Stimulated activated naive B cell treated with anti-CD40 and anti-IgM and Interleukin-4, amounts not matched to agents 10 μg/mL and 1 μg/mL and 100 μg/mL, for 72 hours (primary cell): ENCODE measurements around the gene WNT7B.

Source experiments
- ATAC-seq, 2 donors: fragments of 150-1000 bp; cut with Tn5 transposase; replicated peaks; 2 replicates each; pipeline ENCODE4 v1.10.0; 2021; ENCODE audit warnings: moderate library complexity in 1 of 2
- DNase-seq: peaks from one replicate; pipeline ENCODE4 v3.0.0; 2021
- H3K27ac Mint-ChIP-seq: one replicate; pipeline ENCODE4 v1.8.0; 2022; ENCODE audit warnings: mild to moderate bottlenecking, mixed read lengths
- H3K27me3 Mint-ChIP-seq, 2 donors: one replicate each; pipeline ENCODE4 v1.8.0; 2022; ENCODE audit warnings: mixed read lengths in 2 of 2
- H3K36me3 Mint-ChIP-seq, 2 donors: one replicate each; pipeline ENCODE4 v1.8.0; 2022; ENCODE audit warnings: mixed read lengths in 2 of 2, mild to moderate bottlenecking in 1 of 2
- H3K4me1 Mint-ChIP-seq, 2 donors: one replicate each; pipeline ENCODE4 v1.8.0; 2022; ENCODE audit warnings: mixed read lengths in 2 of 2, mild to moderate bottlenecking in 1 of 2
- H3K4me3 Mint-ChIP-seq, 2 donors: one replicate each; pipeline ENCODE4 v1.8.0; 2022; ENCODE audit warnings: mild to moderate bottlenecking in 2 of 2, mixed read lengths in 2 of 2, moderate library complexity in 1 of 2
- H3K9me3 Mint-ChIP-seq, 2 donors: one replicate each; pipeline ENCODE4 v1.8.0; 2022; ENCODE audit warnings: mixed read lengths in 2 of 2, mild to moderate bottlenecking in 1 of 2

Gene WNT7B

DNA sequence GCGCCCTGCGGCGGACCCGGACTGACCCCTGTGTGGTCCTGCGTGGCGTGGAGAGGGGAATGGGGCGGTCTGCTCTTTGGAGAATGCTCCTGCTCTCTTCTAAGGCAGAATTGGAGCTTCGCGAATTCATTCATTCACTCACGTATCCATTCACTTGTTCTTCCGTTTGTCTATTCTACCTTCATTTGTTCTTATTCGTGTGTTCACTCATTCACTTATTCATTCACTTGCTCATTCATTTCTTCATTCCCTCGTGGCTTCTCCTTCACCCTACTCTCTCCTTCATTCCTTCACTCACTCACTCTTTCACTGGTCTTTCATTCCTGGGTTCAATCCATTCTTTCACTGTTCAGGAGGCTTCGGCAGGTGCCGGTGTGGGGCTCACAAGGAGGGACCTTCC lies 69.6 kb downstream of the WNT7B start:
- no peak overlapping the region for H3K27ac Mint-ChIP-seq
- H3K36me3 Mint-ChIP-seq = no peaks in the 10 kb centered on the region
- H3K9me3 Mint-ChIP-seq = no peaks in the 10 kb centered on the region
- peaks cover 52 to 69% of the 10 kb centered on the region in 2 donors for H3K27me3 Mint-ChIP-seq
- no peak for ATAC-seq
- DNase-seq = no peak
- no peak overlapping the region for H3K4me3 Mint-ChIP-seq
- peaks cover 4 to 6% of the 10 kb centered on the region in 2 donors for H3K4me1 Mint-ChIP-seq

DNA sequence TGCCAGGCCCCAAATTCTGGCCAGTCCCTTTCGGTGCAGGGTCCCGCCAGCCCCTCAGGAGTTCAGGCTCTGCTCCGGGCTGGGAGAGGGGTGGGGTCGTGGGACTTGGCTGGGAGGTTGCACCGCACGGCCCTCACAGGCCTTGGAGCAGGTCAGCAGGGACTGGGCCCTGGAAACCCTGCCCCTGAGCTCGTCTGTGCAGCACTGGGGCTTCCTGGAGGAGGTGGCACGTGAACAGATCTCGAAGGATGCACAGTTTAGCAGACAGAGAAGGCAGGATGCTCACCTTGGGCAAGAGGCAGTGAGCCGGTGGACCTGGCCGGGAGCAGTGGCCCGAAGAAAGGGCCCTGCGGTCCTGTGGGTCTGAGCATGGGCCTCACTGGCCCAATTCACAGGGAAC lies 70.0 kb downstream of the WNT7B start:
- no peak for DNase-seq
- Mint-ChIP-seq H3K4me3 (no peak overlapping the region), H3K4me1 (peaks cover 1% of the 10 kb centered on the region in 2 donors), H3K27me3 (peaks cover 48 to 67% of the 10 kb centered on the region in 2 donors), H3K9me3 (no peaks in the 10 kb centered on the region), H3K36me3 (no peaks in the 10 kb centered on the region), H3K27ac (no peak overlapping the region)
- ATAC-seq = no peak

DNA sequence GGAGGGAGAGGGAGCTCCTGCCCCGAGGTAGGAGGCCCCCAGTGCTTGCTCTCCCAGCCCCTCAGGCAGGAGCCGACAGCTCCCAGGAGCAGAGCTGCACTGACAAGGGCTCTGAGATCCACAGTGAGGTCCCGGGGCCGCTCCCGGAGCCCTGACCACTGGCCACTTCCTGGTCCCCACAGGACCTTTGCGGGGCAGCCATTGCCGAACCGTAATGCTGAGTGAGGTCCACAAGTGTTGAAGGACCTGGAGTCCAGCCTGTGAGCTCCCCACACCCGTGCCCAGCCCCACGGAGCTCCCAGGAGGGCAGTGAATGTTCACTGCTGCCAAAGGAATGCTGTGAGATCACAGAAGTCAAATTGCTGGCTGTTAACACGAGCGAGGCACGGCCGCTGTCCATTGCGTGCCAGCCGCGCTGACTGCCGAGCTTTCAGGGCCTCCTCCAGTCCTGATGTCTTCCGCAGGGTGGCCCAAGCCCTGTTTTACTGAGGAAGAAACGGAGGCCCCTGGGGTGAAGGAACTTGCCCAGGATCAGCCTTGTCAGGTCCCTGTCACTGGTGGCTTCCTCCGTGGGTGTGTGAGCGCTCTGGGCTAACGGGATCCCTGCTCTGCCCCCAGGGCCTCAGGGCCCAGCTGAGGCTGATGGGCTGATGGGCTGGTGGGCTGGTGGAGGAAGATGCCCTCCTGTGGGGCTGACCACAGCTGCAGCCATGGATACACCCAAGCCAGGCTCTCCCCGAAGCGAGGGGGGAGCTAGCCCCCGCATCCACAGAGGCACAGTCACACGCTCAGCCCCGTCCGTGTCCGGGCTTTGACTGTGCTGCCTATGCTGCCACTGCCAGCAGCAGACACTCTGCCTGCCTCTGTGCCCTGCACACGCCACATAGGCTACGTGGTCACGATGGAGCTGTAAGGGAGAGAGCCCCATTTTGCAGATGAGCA lies 70.8 kb downstream of the WNT7B start:
- Mint-ChIP-seq H3K9me3 (no peaks in the 10 kb centered on the region), H3K27ac (no peak overlapping the region), H3K4me3 (no peak overlapping the region), H3K4me1 (no peaks in the 10 kb centered on the region), H3K27me3 (peaks cover 45 to 60% of the 10 kb centered on the region in 2 donors), H3K36me3 (no peaks in the 10 kb centered on the region)
- no peak for DNase-seq
- ATAC-seq = no peak

DNA sequence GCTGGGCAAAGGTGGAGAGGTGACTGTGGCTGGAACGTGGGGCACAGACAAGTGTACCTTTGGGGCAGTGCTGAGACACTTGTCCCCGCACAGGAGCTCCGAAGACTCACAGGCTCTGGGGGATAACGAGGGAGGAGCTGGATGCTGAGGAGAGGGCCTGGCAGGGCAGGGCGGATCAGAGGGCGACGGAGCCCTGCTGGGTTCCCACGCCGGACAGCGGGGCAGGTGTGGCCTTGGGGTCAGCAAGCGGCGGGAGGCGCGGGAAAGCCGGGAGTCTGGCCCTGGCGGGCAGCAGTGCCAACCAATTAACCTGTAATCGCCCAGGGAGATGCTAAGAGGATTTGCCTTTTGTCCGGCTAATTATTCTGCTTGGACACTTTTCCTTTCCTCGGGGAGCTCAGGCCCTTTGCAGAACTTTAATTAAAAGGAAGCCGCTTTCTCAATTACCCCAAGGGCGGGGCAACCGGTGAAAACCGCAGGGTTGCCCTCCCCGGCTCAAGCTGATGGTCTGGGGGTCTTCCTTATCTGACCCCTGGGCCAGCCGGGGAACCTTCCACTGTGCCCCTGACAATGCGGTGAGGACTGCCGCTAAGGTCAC lies 71.5 kb downstream of the WNT7B start:
- H3K9me3 Mint-ChIP-seq = no peaks in the 10 kb centered on the region
- peaks cover 40 to 58% of the 10 kb centered on the region in 2 donors for H3K27me3 Mint-ChIP-seq
- H3K36me3 Mint-ChIP-seq = no peaks in the 10 kb centered on the region
- no peak for DNase-seq
- H3K4me1 Mint-ChIP-seq = no peaks in the 10 kb centered on the region
- no peak overlapping the region for H3K27ac Mint-ChIP-seq
- ATAC-seq = no peak
- H3K4me3 Mint-ChIP-seq = no peak overlapping the region

DNA sequence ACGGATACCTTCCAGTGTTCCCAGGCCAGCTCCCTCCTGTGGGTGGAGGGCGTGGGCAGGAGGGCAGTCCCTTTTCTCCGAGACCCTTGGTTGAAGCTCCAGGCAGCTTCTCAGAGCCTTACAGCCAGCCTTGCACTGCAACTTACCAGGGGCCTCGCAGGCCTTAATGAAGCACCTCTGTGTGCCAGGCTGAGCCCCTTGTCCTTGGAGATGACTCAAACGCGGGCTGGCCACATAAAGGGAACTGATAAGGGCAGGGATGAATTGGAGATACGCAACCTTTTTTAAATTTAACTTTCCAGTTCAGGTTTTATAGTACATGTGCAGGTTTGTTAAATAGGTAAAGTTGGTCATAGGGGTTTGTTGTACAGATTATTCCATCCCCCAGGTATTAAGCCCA lies 72.7 kb downstream of the WNT7B start:
- Mint-ChIP-seq H3K4me3 (no peak overlapping the region), H3K27me3 (peaks cover 42 to 62% of the 10 kb centered on the region in 2 donors), H3K36me3 (no peaks in the 10 kb centered on the region), H3K9me3 (no peaks in the 10 kb centered on the region), H3K4me1 (no peaks in the 10 kb centered on the region), H3K27ac (no peak overlapping the region)
- ATAC-seq (no peak), DNase-seq (no peak)

DNA sequence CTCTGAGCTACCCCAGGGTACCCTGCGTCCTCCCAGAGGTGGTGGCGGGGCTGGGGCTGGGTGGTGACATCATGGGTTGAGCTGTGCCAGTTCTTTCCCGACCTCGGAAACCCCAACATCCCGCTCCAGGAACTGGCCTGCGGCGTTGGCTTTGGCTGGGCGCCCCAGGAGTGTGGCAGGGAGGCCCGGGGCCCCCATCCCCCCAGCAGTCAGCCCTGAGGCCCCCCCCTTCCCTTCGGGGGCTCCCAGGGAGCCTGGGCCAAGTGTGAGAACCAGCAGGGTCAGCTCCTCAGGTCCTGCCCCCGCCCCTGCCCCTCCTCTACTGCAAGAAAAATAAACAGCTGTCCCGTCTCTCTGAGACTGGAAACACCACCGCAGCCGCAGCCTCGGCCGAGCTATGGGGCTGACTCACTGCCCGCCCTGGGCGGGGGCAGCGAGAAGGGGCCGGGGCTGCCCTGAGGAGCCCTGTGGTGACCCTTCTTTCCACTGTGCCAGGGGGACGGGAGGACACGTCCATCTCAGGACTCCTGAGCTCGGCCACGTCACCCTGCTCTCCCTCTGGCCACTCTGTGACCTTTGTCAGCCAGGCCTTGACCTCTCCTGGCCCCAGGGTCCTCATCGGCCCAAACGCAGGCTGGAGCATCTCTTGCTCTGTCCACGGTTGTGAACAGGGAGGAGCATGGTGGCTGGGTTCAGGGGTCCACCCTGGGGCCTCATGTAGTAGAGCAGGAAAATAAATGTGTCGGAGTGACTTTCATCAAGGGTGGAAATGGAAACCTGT lies 73.4 kb downstream of the WNT7B start:
- DNase-seq (no peak), ATAC-seq (no peak)
- H3K9me3 Mint-ChIP-seq = no peaks in the 10 kb centered on the region
- H3K36me3 Mint-ChIP-seq = no peaks in the 10 kb centered on the region
- H3K4me1 Mint-ChIP-seq = no peaks in the 10 kb centered on the region
- H3K4me3 Mint-ChIP-seq = no peak overlapping the region
- H3K27me3 Mint-ChIP-seq = peaks cover 42 to 69% of the 10 kb centered on the region in 2 donors
- no peak overlapping the region for H3K27ac Mint-ChIP-seq

DNA sequence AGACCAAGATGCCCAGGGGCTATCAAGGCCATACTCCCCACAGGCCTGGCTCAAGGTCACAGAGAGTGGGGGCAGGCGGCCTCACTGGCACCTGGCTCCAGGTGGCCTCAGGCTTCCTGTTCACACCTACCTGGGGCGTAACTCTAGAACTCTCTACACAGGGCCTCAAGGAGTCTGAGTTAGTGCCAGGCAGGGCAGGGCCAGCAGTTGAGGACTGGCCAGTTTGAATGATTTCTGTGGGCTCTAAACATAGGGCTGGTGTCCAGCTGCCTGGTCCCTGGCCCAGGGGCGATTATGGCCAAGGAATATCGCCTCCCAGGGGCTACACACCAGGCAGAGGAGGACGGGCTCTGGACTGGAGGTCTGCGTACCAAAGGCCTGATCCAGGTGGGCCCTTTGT lies 79.2 kb downstream of the WNT7B start:
- Mint-ChIP-seq H3K27ac (no peak overlapping the region), H3K36me3 (no peaks in the 10 kb centered on the region), H3K4me3 (no peak overlapping the region), H3K9me3 (no peaks in the 10 kb centered on the region), H3K27me3 (peaks cover 10 to 56% of the 10 kb centered on the region in 2 donors), H3K4me1 (no peaks in the 10 kb centered on the region)
- DNase-seq = no peak
- ATAC-seq = no peak

DNA sequence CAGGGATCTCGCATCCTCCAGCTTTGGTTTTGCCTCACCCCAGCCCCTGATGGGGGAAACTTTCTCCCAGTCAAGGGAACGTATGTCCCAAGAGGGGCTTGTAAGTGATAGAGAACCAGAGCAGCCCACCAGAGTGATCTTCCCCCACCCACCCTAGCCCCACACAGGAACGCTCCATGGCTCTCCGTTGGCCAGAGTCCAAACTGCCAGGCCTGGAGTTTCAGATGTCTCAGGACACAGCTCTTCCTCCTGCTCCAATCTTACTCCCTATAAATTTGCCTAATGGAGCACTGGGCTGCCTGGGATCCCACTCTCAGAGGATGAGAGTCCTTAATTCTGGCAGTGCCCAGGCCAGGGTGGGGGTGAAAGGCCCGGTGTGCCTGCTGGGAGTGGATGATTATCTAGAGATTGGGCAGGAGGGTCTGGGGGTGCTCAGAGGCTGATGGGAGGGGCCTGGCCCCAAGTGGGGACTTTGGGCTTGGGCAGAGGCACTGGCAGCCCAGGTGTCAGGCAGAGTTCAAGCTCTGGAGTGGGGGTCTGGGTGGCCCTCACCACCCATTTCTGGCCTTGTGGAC lies 79.9 kb downstream of the WNT7B start:
- Mint-ChIP-seq H3K27me3 (peaks cover 9 to 53% of the 10 kb centered on the region in 2 donors), H3K9me3 (no peaks in the 10 kb centered on the region), H3K36me3 (no peaks in the 10 kb centered on the region), H3K4me1 (no peaks in the 10 kb centered on the region), H3K27ac (no peak overlapping the region), H3K4me3 (no peak overlapping the region)
- DNase-seq (no peak), ATAC-seq (no peak)

DNA sequence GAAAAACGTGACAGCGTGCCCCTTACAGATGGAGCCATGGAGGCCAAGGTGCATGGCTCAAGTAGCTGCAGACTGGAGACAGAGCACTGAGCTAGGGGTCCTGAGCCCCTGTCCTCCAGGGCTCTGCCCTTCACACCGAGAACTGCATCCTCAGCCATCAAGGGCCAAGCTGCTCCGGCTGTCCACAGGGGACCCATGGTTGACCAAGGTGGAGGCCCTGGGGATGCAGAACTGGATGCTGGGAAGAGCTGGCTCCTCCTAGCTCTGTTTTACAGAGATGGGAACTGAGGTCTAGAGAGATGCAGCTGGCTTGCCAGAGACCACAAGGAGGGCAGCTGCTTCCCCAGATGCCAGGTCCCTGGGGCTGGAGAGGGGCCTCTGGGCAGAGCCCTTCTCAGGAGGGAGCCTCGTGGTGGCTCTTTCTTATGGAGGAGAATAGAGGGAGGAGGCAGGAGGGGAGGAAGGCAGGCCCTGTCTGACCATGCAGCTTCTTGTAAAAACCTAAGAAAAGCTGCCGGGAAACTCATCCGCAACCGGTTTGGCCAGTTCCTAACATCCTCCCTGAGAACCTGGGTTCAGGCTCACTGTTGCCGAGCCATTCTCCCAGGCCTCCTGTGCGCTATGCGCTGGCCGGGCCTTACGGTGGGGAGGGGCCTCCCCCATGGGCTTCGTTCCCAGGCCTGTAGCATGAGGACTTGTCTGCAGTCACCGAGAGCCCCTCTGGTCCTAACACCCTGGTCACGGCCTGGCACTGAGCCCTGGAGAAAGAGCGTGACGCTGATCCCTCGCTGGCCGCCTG lies 80.6 kb downstream of the WNT7B start:
- DNase-seq = no peak
- no peak overlapping the region for H3K4me3 Mint-ChIP-seq

DNA sequence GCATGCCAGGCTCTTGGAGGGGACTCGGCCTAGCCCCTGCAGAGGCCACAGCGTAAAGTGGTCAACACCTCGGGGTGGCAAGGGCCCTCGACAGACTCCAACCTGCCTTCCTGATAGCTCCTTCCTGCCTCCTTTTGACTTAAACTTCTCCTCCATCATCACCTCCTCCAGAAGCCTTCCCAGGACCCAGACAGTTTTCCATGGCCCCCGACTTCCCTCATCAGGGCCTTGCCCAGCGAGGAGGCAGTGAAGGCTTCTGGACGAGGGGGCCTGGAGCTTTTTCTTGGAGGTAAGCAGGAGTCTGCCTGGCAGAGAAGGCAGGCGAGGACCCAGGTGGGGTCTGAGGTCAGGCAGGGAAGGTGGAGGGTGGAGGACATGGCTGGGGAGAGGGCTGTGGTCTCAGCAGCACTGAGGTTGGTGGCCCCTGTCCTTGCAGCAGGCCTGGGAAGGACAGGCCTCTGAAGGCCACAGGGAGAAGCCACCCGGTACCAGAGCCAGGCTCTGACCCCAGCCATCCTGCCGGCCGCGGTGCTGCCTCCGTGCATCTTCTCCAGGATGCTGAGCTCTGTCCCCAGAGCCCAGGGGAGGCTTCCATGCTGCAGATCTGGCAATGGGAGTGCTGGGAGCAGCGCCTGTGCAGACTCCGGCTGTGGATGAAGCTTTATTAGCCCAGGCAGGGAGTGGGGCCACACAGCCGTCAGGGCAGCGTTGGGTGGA lies 81.4 kb downstream of the WNT7B start:
- ATAC-seq (no peak), DNase-seq (no peak)
- Mint-ChIP-seq H3K4me1 (no peaks in the 10 kb centered on the region), H3K27ac (no peak overlapping the region), H3K27me3 (peaks cover 16 to 61% of the 10 kb centered on the region in 2 donors), H3K36me3 (no peaks in the 10 kb centered on the region), H3K9me3 (no peaks in the 10 kb centered on the region), H3K4me3 (no peak overlapping the region)

More for the DNA sequence above, 80.6 kb downstream of the WNT7B start:
- Mint-ChIP-seq H3K27me3 (peaks cover 16 to 60% of the 10 kb centered on the region in 2 donors), H3K27ac (no peak overlapping the region), H3K36me3 (no peaks in the 10 kb centered on the region), H3K4me1 (no peaks in the 10 kb centered on the region), H3K9me3 (no peaks in the 10 kb centered on the region)
- no peak for ATAC-seq

DNA sequence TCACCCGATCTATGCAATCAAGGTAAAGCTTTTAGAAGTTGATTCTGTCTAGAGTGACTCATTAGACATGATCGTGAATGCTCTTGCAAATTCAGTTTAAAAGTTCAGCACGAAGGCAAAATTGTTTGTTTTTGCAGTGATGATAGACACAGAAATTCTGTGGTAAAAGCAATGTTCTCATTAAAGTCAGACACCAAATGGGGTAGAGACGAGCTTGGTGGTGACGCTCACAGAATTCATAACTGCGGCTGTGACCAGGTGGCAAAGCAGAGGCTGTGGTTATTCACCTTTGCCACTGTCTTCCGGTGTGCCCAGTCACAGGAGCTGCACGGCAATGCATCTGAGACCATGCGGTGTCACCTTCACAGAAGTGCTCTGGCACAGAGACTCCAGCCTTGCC lies 83.4 kb downstream of the WNT7B start:
- no peaks in the 10 kb centered on the region for H3K36me3 Mint-ChIP-seq
- H3K4me1 Mint-ChIP-seq = no peaks in the 10 kb centered on the region
- H3K9me3 Mint-ChIP-seq = no peaks in the 10 kb centered on the region
- H3K27ac Mint-ChIP-seq = no peak overlapping the region
- peaks cover 12 to 59% of the 10 kb centered on the region in 2 donors for H3K27me3 Mint-ChIP-seq
- no peak overlapping the region for H3K4me3 Mint-ChIP-seq
- DNase-seq (no peak), ATAC-seq (no peak)

DNA sequence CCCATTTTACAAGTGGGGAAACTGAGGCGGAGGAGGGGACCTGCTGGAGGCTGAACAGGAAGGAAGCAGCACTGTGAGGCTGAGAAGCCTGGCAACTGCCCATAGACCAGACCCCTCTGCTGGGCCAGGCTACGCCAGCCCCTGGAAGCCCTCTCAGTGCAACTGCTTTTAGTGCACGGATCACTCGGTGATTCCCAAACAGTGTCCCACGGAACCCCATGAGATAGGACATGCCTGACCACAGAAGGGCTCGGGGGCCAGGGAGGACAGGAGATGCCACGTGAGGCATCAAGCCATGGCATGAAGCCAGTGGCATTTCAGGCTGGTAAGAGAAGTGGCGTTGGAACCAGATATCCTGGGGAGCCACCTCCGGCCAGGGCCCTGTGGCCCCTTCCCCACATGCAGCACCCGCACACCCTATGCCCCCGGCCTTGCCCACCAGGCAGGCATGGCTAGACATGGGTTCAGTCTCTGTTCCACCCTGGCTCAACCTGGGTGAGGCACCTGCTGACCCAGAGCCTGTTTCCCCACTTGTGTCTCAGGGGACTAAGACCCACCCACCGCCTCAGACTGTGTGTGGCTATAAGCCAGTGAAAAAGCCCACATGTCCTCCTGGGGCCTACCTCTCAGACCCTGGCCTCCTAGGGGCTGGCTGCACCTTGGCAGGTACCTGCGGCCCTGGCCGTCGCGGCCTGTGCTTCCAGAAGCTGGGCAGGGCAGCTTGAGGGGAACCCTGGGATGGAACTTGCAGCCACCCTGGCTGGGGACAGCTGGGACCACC lies 84.1 kb downstream of the WNT7B start:
- Mint-ChIP-seq H3K27me3 (peaks cover 16 to 64% of the 10 kb centered on the region in 2 donors), H3K4me3 (no peak overlapping the region), H3K9me3 (no peaks in the 10 kb centered on the region), H3K27ac (no peak overlapping the region), H3K4me1 (no peaks in the 10 kb centered on the region), H3K36me3 (no peaks in the 10 kb centered on the region)
- DNase-seq (no peak), ATAC-seq (no peak)
